ENCODE measurements around the gene HTRA3. TPM values are rescaled to one million over a fixed set of nuclear protein-coding genes. Genes with fewer than 3 reads are reported as not detected.
"Not testable (repeated sequence)": the region's sequence is repeated elsewhere in the genome, so short reads cannot be mapped to it uniquely, and the experiment has no call there.

Gene HTRA3
- total RNA-seq, 1 experiment from 2014 or later = 0.81 TPM

DNA sequence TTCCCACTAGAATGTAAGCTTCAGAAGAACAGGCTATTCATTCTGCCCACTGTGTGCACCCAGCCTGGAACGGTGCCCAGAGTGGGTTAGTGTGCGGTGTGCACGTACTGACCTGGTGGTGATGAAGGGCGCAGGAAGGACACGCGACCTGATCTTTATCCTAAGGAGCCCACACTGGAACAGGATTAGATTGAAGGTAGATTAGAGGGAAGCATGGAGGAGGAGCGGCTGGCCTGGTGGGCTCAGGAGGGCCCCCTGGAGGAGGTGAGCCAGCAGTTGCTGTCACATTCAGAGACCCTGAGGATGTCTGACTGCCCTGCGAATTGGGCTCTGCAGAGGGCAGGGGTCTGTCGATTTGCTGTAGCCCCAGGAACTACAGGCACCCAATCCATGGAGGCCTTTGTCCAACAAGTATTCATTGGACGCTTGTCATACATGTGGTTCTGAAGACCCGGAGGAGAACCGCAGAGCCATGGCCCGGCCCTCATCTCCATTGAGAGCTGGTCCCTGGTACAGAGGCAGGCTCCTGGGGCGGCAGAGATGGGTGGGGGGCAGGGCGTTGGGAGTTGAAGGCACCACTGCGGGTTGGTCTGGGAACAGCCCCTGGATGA, 73.2 kb downstream of the HTRA3 start:
- DNase-seq (ENCODE audit: low read depth) = no peak

DNA sequence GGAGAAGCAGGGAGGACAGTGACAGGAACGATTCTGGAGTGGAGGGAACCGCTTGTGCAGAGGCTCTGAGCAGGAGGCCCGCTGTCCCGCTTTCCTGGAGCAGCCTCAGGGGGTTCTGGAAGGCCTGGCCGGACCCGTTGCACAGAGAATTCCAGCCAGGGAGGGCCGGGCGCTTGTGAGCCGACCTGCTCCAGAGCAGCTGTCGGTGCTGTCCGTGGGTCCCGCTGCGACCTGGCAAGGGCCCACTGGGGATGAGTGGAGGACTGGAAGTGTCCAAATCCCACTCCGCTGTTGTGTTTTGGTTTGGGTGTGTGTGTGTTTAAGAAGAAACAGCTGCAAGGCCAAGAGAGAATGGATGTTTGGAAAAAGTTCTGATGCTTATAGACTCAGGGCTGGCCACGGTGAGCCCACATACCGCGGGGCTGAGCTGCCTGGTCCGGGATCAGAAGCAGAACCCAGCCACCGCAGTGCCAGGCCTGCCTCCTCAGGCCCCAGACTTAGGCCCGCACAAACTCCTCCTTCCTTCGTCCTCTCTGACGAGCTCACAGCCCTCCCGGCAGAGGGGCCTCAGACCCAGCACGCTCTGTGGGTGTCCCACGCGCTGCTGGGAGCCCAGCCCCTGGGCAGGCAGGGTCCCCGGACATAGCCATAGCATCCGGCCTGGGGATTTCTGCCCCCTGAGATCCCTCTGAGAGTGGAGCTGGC, 73.9 kb downstream of the HTRA3 start:
- no peak for DNase-seq (ENCODE audit: low read depth)

DNA sequence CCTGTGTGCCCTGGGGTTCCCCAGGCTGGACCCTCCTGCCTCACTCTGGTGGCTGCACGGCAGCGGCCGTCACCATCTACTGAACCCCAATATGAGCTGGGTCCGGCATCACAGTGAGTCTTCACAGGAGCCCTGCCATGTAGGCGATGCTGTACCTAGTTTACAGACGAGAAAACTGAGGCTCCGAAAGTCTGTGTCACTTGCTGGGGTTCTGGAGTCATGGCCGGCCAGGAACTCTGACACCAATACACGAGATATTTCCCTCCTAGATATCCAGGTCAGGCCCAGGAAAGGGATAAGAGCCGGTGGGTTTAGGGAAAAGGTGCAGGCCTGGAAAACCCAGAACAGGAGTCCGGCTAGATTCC, 74.4 kb downstream of the HTRA3 start:
- no peak for DNase-seq (ENCODE audit: low read depth)

GRCh38 chr4:8344377-8344776, 74.8 kb downstream of the HTRA3 start:
- no peak for DNase-seq (ENCODE audit: low read depth)

- no peak for DNase-seq (ENCODE audit: low read depth)
These were observed 75.7 kb downstream of the HTRA3 start for GRCh38 chr4:8345053-8345945.

GRCh38 chr4:8345946-8346814, 76.6 kb downstream of the HTRA3 start:
- DNase-seq (ENCODE audit: low read depth) = no peak

DNA sequence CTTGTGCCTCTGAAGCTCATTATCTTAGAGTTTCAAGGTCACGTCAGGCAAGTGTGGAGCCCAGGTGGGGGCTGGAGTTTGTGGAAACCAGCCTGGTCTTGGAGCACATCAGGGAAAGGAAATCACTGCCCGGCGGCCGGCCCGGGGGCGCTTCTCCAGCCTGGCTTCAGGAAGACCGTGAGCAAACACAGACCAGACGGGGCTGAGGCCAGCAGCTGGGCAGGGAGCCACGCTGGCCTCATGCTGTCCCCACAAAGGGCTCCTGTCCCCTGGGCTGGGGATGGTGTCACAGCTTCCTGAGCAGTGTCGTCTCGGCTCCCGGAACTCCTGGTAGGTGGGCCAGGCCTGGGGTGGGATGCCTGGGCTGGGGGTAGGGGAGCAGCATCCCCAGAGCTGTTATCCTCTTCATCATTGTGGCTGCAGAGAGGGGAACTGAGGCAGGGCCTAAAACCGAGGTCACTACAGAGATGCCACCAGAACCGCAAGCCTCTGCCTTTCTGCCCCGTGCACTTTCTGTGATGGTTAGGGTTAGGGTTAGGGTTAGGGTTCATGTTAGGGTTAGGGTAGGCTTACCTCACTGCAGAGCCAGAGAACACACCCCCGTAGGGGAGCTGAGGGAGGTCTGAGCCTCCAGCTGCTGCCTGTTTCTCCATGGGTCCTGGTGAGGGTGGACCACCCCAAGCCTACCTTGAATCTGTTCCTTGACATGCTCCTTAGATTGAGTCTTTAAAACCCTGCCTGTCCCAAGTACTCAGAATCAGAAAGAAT, 77.5 kb downstream of the HTRA3 start:
- DNase-seq (ENCODE audit: low read depth) = no peak

DNA sequence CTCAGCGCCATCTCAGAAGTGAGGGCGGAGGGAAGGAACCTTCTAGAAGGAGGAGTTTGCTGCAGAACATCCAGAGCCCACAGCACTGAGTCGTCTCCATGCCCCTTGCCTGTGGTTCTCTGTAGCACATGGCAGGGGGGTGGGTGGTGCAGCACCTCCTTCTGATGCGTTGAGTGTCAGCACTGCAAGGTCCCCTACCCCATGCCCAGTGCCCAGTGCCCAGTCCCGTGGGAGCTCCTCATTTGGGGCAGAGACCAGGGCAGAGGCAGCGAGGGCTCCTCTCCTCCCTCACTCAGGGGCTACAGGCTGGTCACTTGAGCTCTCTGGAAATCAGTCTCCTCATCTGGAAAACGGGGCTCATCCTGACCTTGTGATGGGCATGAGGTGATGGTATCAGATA, 78.1 kb downstream of the HTRA3 start:
- no peak for DNase-seq (ENCODE audit: low read depth)

DNA sequence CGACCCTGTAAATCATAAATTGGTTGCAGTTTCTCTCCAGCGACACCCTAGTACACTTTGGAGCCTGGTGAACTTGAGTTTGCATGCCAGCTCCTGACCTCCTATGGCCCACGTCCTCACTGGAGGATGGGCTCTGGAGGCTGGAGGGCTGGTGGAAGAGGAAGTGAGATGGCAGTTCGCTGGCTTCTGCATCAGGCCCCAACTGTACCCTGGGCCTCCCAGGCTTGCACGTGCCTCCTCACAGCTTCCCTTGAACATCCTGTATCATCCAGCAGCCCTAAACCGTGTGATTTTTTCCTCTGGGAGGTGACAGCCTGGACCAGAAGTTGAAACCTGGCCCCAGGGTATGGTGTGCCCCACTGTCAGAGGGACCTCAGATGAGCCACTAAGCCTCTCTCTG, 78.5 kb downstream of the HTRA3 start:
- no peak for DNase-seq (ENCODE audit: low read depth)

GRCh38 chr4:8349236-8349635, 79.7 kb downstream of the HTRA3 start:
- not testable (repeated sequence) for DNase-seq (ENCODE audit: low read depth)

DNA sequence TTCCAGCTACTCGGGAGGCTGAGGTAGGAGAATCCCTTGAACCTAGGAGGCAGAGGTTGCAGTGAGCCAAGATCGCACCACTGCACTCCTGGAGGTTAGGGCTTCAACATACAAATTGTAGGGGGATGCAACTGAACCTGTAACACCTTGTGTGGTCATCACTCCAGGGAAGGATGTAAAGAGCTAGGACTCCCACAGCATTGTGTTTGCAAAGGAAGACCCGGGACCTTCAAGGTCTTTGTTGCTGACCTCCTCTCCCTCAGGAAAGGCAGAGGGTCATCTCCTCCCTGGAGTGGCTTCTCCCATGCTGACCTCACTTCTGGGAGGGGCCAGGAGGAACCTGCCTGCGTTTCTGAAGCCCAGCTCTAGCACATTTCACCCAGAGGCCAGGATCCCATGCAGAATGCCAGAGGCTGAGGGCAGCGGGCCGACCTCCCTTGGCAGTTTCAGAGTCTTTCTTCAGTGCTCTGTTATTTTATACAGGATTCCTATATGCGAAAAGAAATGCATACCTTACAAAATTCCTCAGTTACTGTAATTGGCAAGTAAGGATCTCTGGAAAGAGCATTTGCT, 80.2 kb downstream of the HTRA3 start:
- DNase-seq (ENCODE audit: low read depth) = no peak

DNA sequence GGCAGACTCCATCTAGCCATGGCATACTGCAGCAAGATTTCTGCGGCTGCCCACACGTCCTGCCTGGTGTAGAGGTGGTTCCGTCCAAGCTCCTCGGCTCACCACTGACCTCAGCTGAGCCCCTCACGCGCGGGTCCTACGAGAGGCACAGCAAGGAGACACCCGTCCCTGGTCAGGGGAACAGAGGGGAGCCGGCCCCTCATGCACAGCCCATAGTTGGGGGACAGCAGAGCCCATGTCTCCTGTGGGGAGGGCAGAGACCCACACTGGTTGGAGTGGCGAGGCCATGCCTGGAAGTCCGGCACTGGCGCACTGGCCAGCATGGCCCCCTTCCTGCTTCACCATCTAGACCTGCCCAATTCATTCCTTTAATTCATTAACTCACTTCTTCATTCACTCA, 80.8 kb downstream of the HTRA3 start:
- DNase-seq (ENCODE audit: low read depth) = no peak

- no peak for DNase-seq (ENCODE audit: low read depth)
These were observed 81.4 kb downstream of the HTRA3 start for GRCh38 chr4:8350841-8351461.

- no peak for DNase-seq (ENCODE audit: low read depth)
These were observed 82.4 kb downstream of the HTRA3 start for GRCh38 chr4:8351931-8352367.

DNA sequence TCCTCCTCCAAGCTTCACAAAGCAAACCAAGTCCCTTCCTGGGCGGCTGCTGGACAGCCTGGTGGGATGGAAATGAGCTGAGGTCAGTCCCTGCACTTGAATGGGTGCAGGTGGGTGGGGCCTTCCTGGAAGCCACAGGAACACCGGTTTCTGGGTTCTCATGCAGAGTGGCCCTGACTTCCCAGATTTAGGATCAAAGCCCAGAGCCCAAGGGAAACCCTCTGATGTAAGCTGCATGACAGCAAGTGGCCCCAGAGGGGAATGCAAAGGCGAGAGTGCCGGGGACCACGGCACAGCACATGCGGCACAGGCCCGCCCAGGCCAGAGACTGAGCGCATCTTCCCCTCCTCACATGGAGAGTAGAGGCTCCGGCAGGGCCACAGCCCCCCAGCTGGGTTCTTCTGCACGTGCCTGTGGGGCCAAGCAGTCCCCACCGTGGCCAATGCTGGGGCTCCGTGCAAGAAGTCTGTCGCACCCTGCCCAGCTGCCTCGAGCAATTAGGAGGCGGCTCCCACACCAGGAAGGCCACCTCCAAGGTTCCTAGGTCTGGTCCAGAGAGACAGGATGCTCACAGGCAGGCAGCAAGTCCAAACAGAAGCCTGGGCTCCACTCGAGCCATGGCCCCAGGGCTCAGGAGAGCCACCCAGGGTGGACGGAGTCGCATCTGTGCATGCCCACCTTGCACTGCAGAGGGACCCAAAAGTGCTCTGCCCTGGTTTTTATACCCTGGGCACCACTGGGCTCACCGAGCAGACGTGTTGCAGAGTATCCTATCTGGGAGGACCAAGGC, 83.0 kb downstream of the HTRA3 start:
- no peak for DNase-seq (ENCODE audit: low read depth)

GRCh38 chr4:8353158-8353669, 83.7 kb downstream of the HTRA3 start:
- DNase-seq (ENCODE audit: low read depth) = no peak

GRCh38 chr4:8353912-8354453, 84.4 kb downstream of the HTRA3 start:
- peak; percentile 87 for DNase-seq (ENCODE audit: low read depth)

- peak; percentile 60 for DNase-seq (ENCODE audit: low read depth)
These were observed 85.8 kb downstream of the HTRA3 start for GRCh38 chr4:8355306-8355705.
